Endothelial cell of umbilical vein (primary cell): ENCODE results near the gene HOXD3. TPM values are rescaled to one million over a fixed set of nuclear protein-coding genes. Genes with fewer than 3 reads are reported as not detected.

Source experiments
- BruUV-seq: library from RNA; stranded (reverse); fragments of 400-500 nt; replicated peaks from 2 replicates; lab custom pipeline; 2021; lab: Mats Ljungman, UMichigan
- CTCF ChIA-PET: fragments of 300-600, 350-600 bp; sonication (Branson Sonifier 250); formaldehyde crosslinking; loops from one replicate; lab custom pipeline; 2021; ENCODE audit warnings: antibody characterized with exemption, inconsistent platforms; lab: Charles Lee
- POLR2A ChIA-PET: fragments of 300-600, 350-600 bp; sonication (Branson Sonifier 250); formaldehyde crosslinking; loops from one replicate; lab custom pipeline; 2021; ENCODE audit warnings: antibody characterized with exemption, inconsistent platforms; lab: Charles Lee
- DNase-seq: peaks from one replicate; pipeline ENCODE4 v3.0.0-alpha.2; 2011; ENCODE audit warnings: low read depth, low spot score
- FAIRE-seq: peaks from 2 replicates; lab custom pipeline; 2011; peaks lifted over from hg19 to GRCh38; lab: Jason Lieb, UNC
- H2AFZ ChIP-seq: 2 replicates; pipeline ENCODE4 v1.6.0; 2012; ENCODE audit warnings: low read depth, low read length, control low read depth, inconsistent platforms
- H3K27ac ChIP-seq: 2 replicates; pipeline ENCODE4 v1.5.1; 2011; ENCODE audit warnings: low read depth, mild to moderate bottlenecking, control low read depth, low read length, moderate library complexity; ENCODE audit not compliant: insufficient read depth
- H3K27me3 ChIP-seq, 2 experiments: 2 replicates each; pipeline versions ENCODE4 v1.6.0 to v1.6.1; 2011; ENCODE audit warnings: low read length in 2 of 2, mixed read lengths in 1 of 2; ENCODE audit not compliant: control insufficient read depth in 2 of 2, insufficient read depth in 2 of 2
- H3K36me3 ChIP-seq, 2 experiments: 2 replicates in 1 of 2; 3 replicates in 1 of 2; pipeline ENCODE4 v1.5.1; 2011; ENCODE audit warnings: low read length in 2 of 2, mild to moderate bottlenecking in 1 of 2, moderate library complexity in 1 of 2; ENCODE audit not compliant: control insufficient read depth in 2 of 2, insufficient read depth in 2 of 2; ENCODE audit errors: extremely low read depth in 1 of 2
- H3K4me1 ChIP-seq: 3 replicates; pipeline ENCODE4 v1.5.1; 2011; ENCODE audit warnings: mild to moderate bottlenecking, low read length; ENCODE audit not compliant: control insufficient read depth, insufficient read depth; ENCODE audit errors: extremely low read depth
- H3K4me2 ChIP-seq: 2 replicates; pipeline ENCODE4 v1.6.1; 2011; ENCODE audit warnings: low read length, control low read depth, mixed read lengths; ENCODE audit not compliant: insufficient read depth
- H3K4me3 ChIP-seq, 3 experiments: fragments of 200-600 bp in 1 of 3; sonication (generic), shearing (Covaris generic) in 1 of 3; replicated peaks in 1 of 3; 2 replicates each; pipeline ENCODE4 v1.5.1; 2011 to 2016; ENCODE audit warnings: control low read depth in 3 of 3, low read length in 3 of 3, mild to moderate bottlenecking in 2 of 3, inconsistent platforms in 1 of 3, low read depth in 1 of 3, moderate library complexity in 1 of 3; ENCODE audit not compliant: insufficient read depth in 1 of 3
- H3K79me2 ChIP-seq: 2 replicates; pipeline ENCODE4 v1.6.0; 2012; ENCODE audit warnings: low read length, inconsistent platforms; ENCODE audit not compliant: control insufficient read depth, insufficient read depth
- H3K9ac ChIP-seq: replicated peaks from 2 replicates; pipeline ENCODE3; 2011; ENCODE audit warnings: low read length, control low read depth; ENCODE audit not compliant: insufficient read depth; ENCODE audit errors: extremely low read depth
- H3K9me1 ChIP-seq: replicated peaks from 3 replicates; pipeline ENCODE4 v1.6.0; 2011; ENCODE audit warnings: mild to moderate bottlenecking, low read length; ENCODE audit not compliant: control insufficient read depth, insufficient read depth; ENCODE audit errors: extremely low read depth
- H3K9me3 ChIP-seq: replicated peaks from 2 replicates; pipeline ENCODE4 v1.5.1; 2012; ENCODE audit warnings: low read length, inconsistent platforms; ENCODE audit not compliant: control insufficient read depth, insufficient read depth
- H4K20me1 ChIP-seq: replicated peaks from 2 replicates; pipeline ENCODE3; 2011; ENCODE audit warnings: mild to moderate bottlenecking, low read length; ENCODE audit not compliant: control insufficient read depth, insufficient read depth; ENCODE audit errors: extremely low read depth
- CTCF ChIP-seq, 2 donors: IDR thresholded peaks; 1 replicate in 1 of 2; 2 replicates in 1 of 2; pipeline ENCODE4 v1.5.1; 2011; ENCODE audit warnings: low read length in 2 of 2, mild to moderate bottlenecking in 2 of 2, moderate library complexity in 2 of 2, control low read depth in 1 of 2, inconsistent platforms in 1 of 2, low read depth in 1 of 2; ENCODE audit not compliant: insufficient read depth in 1 of 2; ENCODE audit errors: extremely low read depth in 1 of 2
- EZH2 ChIP-seq: IDR thresholded peaks from 2 replicates; pipeline ENCODE4 v1.6.1; 2012; ENCODE audit warnings: borderline replicate concordance, low read depth, mild to moderate bottlenecking, moderate library complexity, low read length, inconsistent platforms; ENCODE audit not compliant: severe bottlenecking
- FOS ChIP-seq: IDR thresholded peaks from 2 replicates; pipeline ENCODE4 v1.6.1; 2011; ENCODE audit warnings: mild to moderate bottlenecking, low read length, moderate library complexity, borderline replicate concordance; ENCODE audit not compliant: insufficient read depth
- GATA2 ChIP-seq: IDR thresholded peaks from 2 replicates; pipeline ENCODE4 v1.7.0; 2011; ENCODE audit warnings: low read depth, mild to moderate bottlenecking, moderate library complexity, mixed read lengths, low read length; ENCODE audit not compliant: insufficient read length, insufficient read depth
- JUN ChIP-seq: IDR thresholded peaks from 2 replicates; pipeline ENCODE4 v1.6.1; 2011; ENCODE audit warnings: borderline replicate concordance, low read depth; ENCODE audit not compliant: insufficient read length, insufficient read depth
- MAX ChIP-seq: IDR thresholded peaks from 2 replicates; pipeline ENCODE4 v1.6.1; 2011; ENCODE audit not compliant: insufficient read depth, insufficient read length
- MYC ChIP-seq: IDR thresholded peaks from one replicate; pipeline ENCODE4 v1.6.1; 2011; ENCODE audit warnings: mild to moderate bottlenecking, low read depth, low read length
- POLR2A ChIP-seq: IDR thresholded peaks from 2 replicates; pipeline ENCODE4 v1.6.1; 2012; ENCODE audit warnings: low read depth, mild to moderate bottlenecking, control low read depth, low read length
- POLR2AphosphoS5 ChIP-seq: IDR thresholded peaks from 2 replicates; pipeline ENCODE4 v1.6.1; 2012; ENCODE audit warnings: low read depth, mild to moderate bottlenecking, control low read depth, low read length, moderate library complexity; ENCODE audit not compliant: insufficient read depth
- dilution Hi-C: fragments of 300-500 bp; cut with MboI; formaldehyde crosslinking; loops from one replicate; pipeline ENCODE4 v1.15.0; 2019; ENCODE audit warnings: low sequenced_read_pairs; ENCODE audit not compliant: extremely low pct_ligation_motif_present
- intact Hi-C: fragments of 100-400 bp; cut with micrococcal nuclease; formaldehyde crosslinking; loops from one replicate; pipeline ENCODE4 v1.10.0; 2022
- polyA plus RNA-seq, 4 experiments: library from polyadenylated mRNA; depleted of rRNA in 3 of 4; stranded (reverse) in 3 of 4; unstranded in 1 of 4; fragments of >200 nt; gene quantifications; 2 replicates each; pipeline versions ENCODE4 v1.2.1 to v1.2.3, GENCODE V29; 2011 to 2012; ENCODE audit warnings: missing spikeins in 1 of 4
- total RNA-seq: library from RNA; stranded (reverse); gene quantifications from 2 replicates; pipeline ENCODE4 v1.2.3, GENCODE V29; 2021

The HOXD3 gene
- total and polyA plus RNA-seq, 2 donors (not counting 3 experiments of a cell fraction or from before 2014, with no cell fraction given): 2.9 to 20.9 TPM

GRCh38 chr2:176158855-176159662 is 2.0 kb downstream of the HOXD3 start:
- H3K36me3 ChIP-seq: peaks cover 0 to 6% of the 10 kb centered on the region in 2 experiments
- intact Hi-C loops (no loop called here), dilution Hi-C loops (no loop called here)
- no peak overlapping the region for H3K4me2 ChIP-seq
- no peak overlapping the region for H3K9ac ChIP-seq
- no peaks in the 10 kb centered on the region for H3K9me3 ChIP-seq
- H3K27ac ChIP-seq: no peak overlapping the region
- peaks cover 1 to 2% of the 10 kb centered on the region in 2 experiments for H3K27me3 ChIP-seq
- BruUV-seq: no TSS peak
- ChIA-PET CTCF (interaction anchor here (3.4 kb wide), 1 partner anchor 395 kb away, joined by 14 read pairs; no protein-coding TSS in a partner anchor), POLR2A (no interaction called here)
- no peak for TF ChIP-seq CTCF (IDR thresholded peaks at IDR 0.05; ENCODE audit: extremely low read depth in 1 of 2, insufficient read depth in 1 of 2, low read depth in 1 of 2, low read length in 2 of 2)
- TF ChIP-seq POLR2AphosphoS5: no peak
- no peak for TF ChIP-seq MAX
- TF ChIP-seq GATA2: no peak
- TF ChIP-seq FOS: no peak
- no peak for TF ChIP-seq POLR2A
- TF ChIP-seq EZH2: no peak
- TF ChIP-seq JUN: no peak
- no peak for TF ChIP-seq MYC
- no peaks in the 10 kb centered on the region for H3K9me1 ChIP-seq
- no peaks in the 10 kb centered on the region for H4K20me1 ChIP-seq
- DNase-seq: no peak
- H3K79me2 ChIP-seq: no peaks in the 10 kb centered on the region
- no peak for FAIRE-seq
- H3K4me1 ChIP-seq: no peaks in the 10 kb centered on the region
- H3K4me3 ChIP-seq: no peak overlapping the region
- no peak overlapping the region for H2AFZ ChIP-seq
